ENCODE measurements around the gene NTSR1. TPM values are rescaled to one million over a fixed set of nuclear protein-coding genes. Genes with fewer than 3 reads are reported as not detected.

Gene NTSR1
- total RNA-seq, 1 experiment from 2014 or later: 4.5 TPM

DNA sequence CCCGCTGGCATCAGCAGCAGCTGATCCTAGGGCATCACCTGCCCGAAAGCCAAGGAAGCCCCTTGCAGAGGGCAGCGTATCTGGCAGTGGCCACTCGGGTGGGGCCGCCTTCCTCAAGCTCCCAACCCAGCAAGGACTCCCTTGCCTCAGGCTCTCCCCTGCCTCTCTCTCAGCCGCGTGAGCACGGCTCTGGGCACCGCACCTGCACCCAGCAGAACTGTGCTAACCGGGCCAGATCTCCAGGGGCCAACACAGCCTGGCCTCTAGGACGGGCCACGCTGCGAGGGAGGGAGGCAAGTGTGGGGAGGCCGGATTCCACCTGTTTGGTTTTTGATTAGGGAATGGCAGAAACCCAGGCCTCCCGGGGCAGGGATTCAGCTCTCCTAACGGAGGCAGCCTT is 75.9 kb downstream of the NTSR1 start:
- Mint-ChIP-seq H3K27me3 (ENCODE audit: insufficient read depth, unreplicated experiment) (no peaks in the 10 kb centered on the region), H3K4me3 (ENCODE audit: unreplicated experiment) (no peak overlapping the region), H3K9me3 (ENCODE audit: unreplicated experiment) (no peaks in the 10 kb centered on the region), H3K4me1 (ENCODE audit: insufficient read depth, unreplicated experiment) (no peaks in the 10 kb centered on the region), H3K36me3 (ENCODE audit: insufficient read depth, unreplicated experiment) (no peaks in the 10 kb centered on the region), H3K27ac (ENCODE audit: low read depth, unreplicated experiment) (no peak overlapping the region)
- intact Hi-C loops (cut with micrococcal nuclease): no loop called here
- TF ChIP-seq, protein P1, sequence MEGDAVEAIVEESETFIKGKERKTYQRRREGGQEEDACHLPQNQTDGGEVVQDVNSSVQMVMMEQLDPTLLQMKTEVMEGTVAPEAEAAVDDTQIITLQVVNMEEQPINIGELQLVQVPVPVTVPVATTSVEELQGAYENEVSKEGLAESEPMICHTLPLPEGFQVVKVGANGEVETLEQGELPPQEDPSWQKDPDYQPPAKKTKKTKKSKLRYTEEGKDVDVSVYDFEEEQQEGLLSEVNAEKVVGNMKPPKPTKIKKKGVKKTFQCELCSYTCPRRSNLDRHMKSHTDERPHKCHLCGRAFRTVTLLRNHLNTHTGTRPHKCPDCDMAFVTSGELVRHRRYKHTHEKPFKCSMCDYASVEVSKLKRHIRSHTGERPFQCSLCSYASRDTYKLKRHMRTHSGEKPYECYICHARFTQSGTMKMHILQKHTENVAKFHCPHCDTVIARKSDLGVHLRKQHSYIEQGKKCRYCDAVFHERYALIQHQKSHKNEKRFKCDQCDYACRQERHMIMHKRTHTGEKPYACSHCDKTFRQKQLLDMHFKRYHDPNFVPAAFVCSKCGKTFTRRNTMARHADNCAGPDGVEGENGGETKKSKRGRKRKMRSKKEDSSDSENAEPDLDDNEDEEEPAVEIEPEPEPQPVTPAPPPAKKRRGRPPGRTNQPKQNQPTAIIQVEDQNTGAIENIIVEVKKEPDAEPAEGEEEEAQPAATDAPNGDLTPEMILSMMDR (IDR thresholded peaks at IDR 0.05; ENCODE audit: unreplicated experiment): no peak
- no TSS peak for BruUV-seq (replicated peaks)
- ChIA-PET POLR2A (no interaction called here), CTCF (interaction anchor here (1.6 kb wide), 1 partner anchor 11 kb away, joined by 8 read pairs; no protein-coding TSS in a partner anchor)
- DNase-seq (ENCODE audit: unreplicated experiment): no peak

DNA sequence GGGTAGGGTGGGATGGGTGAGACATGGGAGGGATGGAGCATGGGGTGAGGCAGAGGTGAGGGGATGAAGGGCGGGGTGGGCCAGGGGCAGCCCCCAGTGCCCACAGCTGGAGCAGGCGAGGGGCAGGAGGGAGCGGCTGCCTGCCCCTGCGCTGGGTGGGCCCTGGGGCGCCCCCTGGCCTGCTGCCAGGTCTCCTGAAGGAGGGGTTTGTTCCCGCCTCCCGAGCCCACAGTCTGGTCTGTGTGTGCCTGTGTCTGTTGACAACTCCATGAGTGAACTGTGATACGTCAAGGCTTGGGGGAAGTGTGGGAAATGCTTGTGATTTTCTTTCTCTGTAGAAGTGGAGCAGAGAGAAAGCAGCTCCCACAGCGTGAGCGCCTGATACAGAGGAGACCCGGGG is 76.8 kb downstream of the NTSR1 start:
- Mint-ChIP-seq H3K36me3 (ENCODE audit: insufficient read depth, unreplicated experiment) (no peaks in the 10 kb centered on the region), H3K27ac (ENCODE audit: low read depth, unreplicated experiment) (no peak overlapping the region), H3K27me3 (ENCODE audit: insufficient read depth, unreplicated experiment) (no peaks in the 10 kb centered on the region), H3K4me3 (ENCODE audit: unreplicated experiment) (no peak overlapping the region), H3K9me3 (ENCODE audit: unreplicated experiment) (no peaks in the 10 kb centered on the region), H3K4me1 (ENCODE audit: insufficient read depth, unreplicated experiment) (no peaks in the 10 kb centered on the region)
- TF ChIP-seq, protein P1 (IDR thresholded peaks at IDR 0.05; ENCODE audit: unreplicated experiment): no peak
- BruUV-seq (replicated peaks): no TSS peak
- DNase-seq (ENCODE audit: unreplicated experiment): no peak
- ChIA-PET CTCF (interaction anchor here (1.6 kb wide), 1 partner anchor 12 kb away, joined by 8 read pairs; no protein-coding TSS in a partner anchor), POLR2A (interaction anchor here (0.9 kb wide), 1 partner anchor 12 kb away, joined by 3 read pairs; no protein-coding TSS in a partner anchor)
- intact Hi-C loops (cut with micrococcal nuclease): no loop called here

DNA sequence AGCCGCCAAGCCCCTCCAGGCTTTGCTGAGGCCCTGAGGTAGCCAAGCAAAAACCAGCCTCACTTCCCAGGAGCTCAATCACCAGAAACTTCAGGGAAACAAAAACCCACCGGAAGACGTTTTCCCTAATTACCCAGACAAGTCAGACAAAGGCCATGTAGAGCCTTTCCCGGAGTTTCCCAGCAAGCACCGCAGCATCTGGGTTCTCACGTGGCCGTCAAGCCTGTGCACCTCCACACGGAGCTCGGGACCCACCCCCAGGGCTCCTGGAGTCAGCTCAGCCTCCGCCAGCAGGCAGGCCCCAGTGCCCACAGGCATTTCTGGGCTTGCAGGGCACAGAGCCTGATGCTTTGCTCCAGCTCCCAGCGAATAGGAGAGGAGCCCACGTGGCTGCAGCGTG is 77.5 kb downstream of the NTSR1 start:
- TF ChIP-seq, protein P1 (IDR thresholded peaks at IDR 0.05; ENCODE audit: unreplicated experiment): no peak
- no peak overlapping the region for H3K27ac Mint-ChIP-seq (ENCODE audit: low read depth, unreplicated experiment)
- peaks cover 2% of the 10 kb centered on the region for H3K4me1 Mint-ChIP-seq (ENCODE audit: insufficient read depth, unreplicated experiment)
- no peaks in the 10 kb centered on the region for H3K9me3 Mint-ChIP-seq (ENCODE audit: unreplicated experiment)
- H3K36me3 Mint-ChIP-seq (ENCODE audit: insufficient read depth, unreplicated experiment): no peaks in the 10 kb centered on the region
- BruUV-seq (replicated peaks): no TSS peak
- POLR2A ChIA-PET: interaction anchor here (0.9 kb wide), 1 partner anchor 13 kb away, joined by 3 read pairs; no protein-coding TSS in a partner anchor
- intact Hi-C loops (cut with micrococcal nuclease): no loop called here
- CTCF ChIA-PET: interaction anchor here (0.8 to 1.2 kb wide), 3 partner anchors 12 to 63 kb away, joined by 3 to 5 read pairs (median 4); no protein-coding TSS in a partner anchor
- no peaks in the 10 kb centered on the region for H3K27me3 Mint-ChIP-seq (ENCODE audit: insufficient read depth, unreplicated experiment)
- DNase-seq (ENCODE audit: unreplicated experiment): no peak
- H3K4me3 Mint-ChIP-seq (ENCODE audit: unreplicated experiment): no peak overlapping the region

DNA sequence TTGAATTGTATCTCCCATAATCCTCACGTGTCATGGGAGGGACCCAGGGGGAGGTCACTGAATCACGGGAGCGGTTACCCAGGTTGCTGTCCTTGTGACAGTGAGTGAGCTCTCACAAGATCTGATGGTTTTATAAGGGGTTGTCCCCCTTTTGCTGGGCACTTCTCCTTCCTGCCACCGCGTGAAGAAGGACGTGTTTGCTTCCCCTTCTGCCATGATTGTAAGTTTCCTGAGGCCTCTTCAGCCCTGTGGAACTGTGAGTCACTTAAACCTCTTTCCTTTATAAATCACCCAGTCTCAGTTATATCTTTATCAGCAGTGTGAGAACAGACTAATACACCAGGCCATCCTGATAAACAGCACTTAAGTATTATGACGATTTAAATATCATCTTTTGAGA is 78.7 kb downstream of the NTSR1 start:
- POLR2A ChIA-PET: interaction anchor here (0.9 to 1.5 kb wide), 2 partner anchors 46 to 83 kb away, joined by 3 to 4 read pairs; no protein-coding TSS in a partner anchor
- no peak for DNase-seq (ENCODE audit: unreplicated experiment)
- no peaks in the 10 kb centered on the region for H3K9me3 Mint-ChIP-seq (ENCODE audit: unreplicated experiment)
- H3K4me3 Mint-ChIP-seq (ENCODE audit: unreplicated experiment): no peak overlapping the region
- intact Hi-C loops (cut with micrococcal nuclease): no loop called here
- BruUV-seq (replicated peaks): no TSS peak
- no peaks in the 10 kb centered on the region for H3K27me3 Mint-ChIP-seq (ENCODE audit: insufficient read depth, unreplicated experiment)
- H3K27ac Mint-ChIP-seq (ENCODE audit: low read depth, unreplicated experiment): no peak overlapping the region
- TF ChIP-seq, protein P1 (IDR thresholded peaks at IDR 0.05; ENCODE audit: unreplicated experiment): no peak
- H3K36me3 Mint-ChIP-seq (ENCODE audit: insufficient read depth, unreplicated experiment): no peaks in the 10 kb centered on the region
- peaks cover 8% of the 10 kb centered on the region for H3K4me1 Mint-ChIP-seq (ENCODE audit: insufficient read depth, unreplicated experiment)
- CTCF ChIA-PET: interaction anchor here (0.8 kb wide), 1 partner anchor 94 kb away, joined by 3 read pairs; no protein-coding TSS in a partner anchor

Measured in MCF 10A (cell line).